ENCODE data around the gene LACTB.
"Not testable (repeated sequence)": the region's sequence is repeated elsewhere in the genome, so short reads cannot be mapped to it uniquely, and the experiment has no call there.

DNA sequence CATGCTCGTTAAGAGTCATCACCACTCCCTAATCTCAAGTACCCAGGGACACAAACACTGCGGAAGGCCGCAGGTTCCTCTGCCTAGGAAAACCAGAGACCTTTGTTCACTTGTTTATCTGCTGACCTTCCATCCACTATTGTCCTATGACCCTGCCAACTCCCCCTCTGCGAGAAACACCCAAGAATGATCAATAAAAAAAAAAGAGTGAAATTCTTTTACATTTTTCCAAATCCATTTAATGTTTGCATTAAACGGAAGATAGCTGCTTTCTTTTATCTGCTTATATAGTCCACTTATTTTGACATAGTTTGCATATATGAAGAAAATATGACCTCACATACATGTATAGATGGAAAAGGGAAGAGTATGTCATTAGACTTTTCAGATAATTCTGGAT lies 22.1 kb upstream of the LACTB start:
- TF ChIP-seq, protein P1, sequence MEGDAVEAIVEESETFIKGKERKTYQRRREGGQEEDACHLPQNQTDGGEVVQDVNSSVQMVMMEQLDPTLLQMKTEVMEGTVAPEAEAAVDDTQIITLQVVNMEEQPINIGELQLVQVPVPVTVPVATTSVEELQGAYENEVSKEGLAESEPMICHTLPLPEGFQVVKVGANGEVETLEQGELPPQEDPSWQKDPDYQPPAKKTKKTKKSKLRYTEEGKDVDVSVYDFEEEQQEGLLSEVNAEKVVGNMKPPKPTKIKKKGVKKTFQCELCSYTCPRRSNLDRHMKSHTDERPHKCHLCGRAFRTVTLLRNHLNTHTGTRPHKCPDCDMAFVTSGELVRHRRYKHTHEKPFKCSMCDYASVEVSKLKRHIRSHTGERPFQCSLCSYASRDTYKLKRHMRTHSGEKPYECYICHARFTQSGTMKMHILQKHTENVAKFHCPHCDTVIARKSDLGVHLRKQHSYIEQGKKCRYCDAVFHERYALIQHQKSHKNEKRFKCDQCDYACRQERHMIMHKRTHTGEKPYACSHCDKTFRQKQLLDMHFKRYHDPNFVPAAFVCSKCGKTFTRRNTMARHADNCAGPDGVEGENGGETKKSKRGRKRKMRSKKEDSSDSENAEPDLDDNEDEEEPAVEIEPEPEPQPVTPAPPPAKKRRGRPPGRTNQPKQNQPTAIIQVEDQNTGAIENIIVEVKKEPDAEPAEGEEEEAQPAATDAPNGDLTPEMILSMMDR (IDR thresholded peaks at IDR 0.05) = not testable (repeated sequence)
- TF ChIP-seq POLR2A (IDR thresholded peaks at IDR 0.05) = not testable (repeated sequence)
